ENCODE measurements around the gene MBP.
A peak's percentile ranks its signal among the peaks of the same experiment; 100 is the strongest.
"Not testable (repeated sequence)": the region's sequence is repeated elsewhere in the genome, so short reads cannot be mapped to it uniquely, and the experiment has no call there.

The MBP gene

GRCh38 chr18:76982038-76982437 lies 150.5 kb downstream of the MBP start:
- DNase-seq, result no peak

DNA sequence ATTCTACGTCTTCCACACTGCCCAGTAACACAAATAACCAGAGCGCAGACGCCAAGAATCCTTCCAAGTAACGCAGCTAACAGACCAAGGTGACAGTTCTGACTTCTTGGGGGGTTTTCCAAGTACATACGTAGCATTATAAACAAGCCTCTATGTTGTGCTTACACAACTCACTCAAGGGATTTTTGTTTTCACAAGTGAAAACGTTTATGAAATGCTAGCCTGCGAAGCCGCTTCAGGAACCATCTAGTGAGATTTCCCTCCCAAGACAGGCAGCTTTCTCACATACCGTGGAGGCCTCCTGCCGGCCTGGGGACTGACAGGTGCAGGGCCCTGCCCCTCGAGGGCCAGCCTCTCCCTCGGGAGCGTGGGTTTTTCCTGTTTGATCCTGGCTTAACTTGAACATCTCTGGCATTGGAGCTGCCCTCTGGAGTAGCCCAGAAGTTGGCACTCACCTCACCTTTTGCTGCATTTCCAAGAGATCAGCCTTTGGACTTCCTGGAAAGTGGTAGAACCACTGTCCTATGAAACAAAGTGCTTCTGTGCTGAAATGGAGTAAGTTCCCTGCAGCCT lies 151.1 kb downstream of the MBP start:
- peak in 2 of 3 experiments; percentile 14 to 23 for DNase-seq

DNA sequence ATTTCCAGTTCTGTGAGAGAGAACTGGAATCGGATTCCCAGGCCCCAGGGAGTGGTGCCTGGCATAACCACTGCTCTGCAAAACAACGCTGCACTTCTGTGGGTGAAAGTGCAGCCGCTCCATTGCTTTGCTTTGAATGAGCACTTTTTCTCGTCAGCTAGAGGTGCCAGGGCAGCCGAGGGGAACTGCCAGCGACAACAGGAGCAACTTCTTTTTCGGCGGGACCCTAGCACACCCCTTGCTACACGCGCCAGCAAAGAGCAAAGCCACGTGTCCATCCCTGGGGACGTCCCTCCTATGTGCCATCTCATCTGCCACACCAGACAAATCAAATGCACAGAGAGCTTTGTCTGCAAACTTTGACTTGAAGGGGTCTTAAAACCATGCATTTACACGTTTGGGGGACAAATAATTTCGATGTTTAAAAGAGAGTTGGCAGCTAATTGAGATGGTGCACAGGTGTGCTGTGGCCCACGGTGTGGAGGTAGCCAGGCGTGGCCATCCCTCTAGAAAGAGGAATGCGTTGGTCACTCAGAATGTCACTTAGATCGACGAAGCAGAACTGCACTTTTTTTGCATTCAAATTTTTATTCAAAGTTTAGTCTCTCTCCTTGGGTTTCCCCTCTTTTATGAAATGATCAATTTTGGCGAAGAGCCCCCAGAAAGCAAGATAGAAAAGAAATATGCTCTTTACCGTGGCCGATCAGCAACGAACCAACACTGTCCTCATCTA lies 151.8 kb downstream of the MBP start:
- no peak for DNase-seq

DNA sequence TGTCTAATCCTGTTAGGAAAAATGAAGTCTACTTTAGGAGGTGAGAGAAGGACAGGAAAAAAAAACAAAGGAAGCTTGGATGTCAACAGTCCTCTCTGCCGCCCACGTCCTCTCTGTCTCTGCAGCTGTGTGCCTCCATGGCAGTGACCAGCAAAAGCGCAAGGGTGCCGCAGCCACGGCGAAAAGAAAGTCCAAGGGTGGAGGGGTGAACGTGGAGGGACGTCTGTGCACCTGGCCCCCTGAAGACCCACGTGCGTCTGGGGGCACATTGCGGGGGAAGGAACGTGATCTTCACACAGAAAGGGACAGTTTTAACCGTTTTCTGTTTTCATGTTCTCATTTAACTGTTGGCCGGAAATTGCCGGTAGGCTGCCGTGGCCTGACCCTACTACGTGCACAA lies 152.7 kb downstream of the MBP start:
- DNase-seq, result no peak

GRCh38 chr18:76979111-76979751 lies 153.4 kb downstream of the MBP start:
- no peak for DNase-seq

- no peak for DNase-seq
Measured at GRCh38 chr18:76978616-76979015, 154.0 kb downstream of the MBP start.

DNA sequence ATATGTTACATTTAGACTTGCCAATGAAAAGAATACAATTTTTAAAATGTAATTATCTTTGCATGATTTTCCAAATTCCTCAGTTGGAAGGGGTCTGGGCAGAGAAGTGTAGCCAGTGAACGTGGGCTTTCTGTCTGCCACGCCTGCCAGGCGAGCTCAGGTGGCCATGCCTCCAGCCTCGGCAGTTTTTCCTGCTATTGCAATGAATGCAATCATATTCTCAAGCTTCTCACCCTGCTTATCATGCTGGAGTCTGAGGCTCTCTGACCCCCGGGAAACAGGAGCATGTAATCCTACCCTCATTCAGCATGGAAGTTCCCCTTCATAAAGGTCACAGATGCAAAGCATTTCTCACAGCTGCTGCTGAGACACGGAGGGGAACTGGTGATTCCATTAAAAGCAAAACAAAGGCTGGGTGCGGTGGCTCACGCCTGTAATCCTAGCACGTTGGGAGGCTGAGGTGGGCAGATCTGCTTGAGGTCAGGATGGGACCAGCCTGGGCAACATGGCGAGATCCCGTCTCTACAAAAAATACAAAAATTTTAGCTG lies 154.8 kb downstream of the MBP start:
- peak in 1 of 3 experiments; percentile 27 for DNase-seq

DNA sequence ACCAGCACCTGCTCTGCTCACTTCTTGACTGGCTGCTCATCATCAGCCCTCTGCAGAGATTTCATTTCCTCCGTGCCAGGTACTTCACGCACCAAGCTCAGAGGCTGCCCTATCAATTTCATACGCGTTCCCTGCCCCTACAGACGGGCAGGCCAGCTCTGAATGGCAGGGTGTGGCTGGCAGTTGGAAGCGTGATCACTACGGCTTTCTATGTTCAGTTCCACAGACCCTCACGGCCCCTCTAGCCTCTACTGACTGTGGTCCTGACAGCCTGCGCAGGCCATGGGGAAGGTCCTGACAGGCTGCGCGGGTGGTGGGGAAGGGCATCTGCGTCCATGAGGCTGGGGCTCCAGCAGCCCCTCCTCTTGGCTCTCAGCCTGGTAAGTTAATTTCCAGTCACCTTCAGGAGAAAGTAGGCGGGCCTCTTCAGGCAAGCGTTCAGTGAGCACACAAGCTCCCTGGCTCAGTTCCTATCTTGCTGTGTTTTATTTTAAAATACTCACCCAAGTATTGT lies 155.4 kb downstream of the MBP start:
- DNase-seq, result peak in 1 of 3 experiments; percentile 75

DNA sequence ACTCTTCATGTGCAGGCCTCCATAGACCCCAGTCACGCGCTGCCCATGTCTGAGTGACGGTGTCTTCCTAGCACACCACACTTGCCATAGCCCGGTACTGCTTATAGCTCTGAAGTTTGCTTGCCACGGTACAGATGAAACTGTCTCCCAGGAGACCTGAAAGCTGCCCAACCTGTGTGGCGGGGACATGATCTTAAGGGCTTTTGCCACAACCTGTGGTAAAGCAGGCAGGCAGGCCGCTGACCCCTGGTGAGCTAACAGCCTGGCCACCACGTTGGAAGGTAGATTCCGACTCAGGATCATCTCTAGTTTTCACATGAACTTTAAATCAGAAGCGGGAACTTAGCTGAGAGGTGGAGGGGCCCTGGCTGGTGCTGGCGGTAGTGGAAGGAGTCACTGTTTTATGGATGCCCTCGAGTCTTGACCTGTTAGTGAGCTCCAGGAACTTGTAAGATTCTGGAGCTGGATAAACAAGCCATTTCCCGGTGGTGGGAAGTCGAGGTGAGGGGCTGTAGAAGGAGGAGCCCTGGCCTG lies 156.9 kb downstream of the MBP start:
- DNase-seq, result no peak

DNA sequence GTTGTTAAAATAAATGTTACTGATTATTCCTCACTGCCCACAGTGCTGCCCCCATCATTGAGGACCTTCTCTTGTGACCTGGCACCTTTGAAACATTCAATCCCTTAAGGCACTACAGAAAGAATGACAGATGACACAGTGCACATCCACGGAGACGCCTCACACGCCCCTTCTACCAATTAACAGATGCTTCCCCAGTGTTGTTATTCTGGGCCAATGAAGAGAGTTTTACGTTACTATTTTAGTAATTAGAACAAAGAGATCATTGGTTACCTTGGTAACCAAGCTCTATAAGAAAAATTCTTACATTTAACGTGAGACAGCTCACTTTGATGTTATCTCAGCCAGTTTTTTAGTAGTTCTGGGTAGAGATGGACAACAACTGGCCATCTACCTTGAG lies 158.2 kb downstream of the MBP start:
- no peak for DNase-seq

DNA sequence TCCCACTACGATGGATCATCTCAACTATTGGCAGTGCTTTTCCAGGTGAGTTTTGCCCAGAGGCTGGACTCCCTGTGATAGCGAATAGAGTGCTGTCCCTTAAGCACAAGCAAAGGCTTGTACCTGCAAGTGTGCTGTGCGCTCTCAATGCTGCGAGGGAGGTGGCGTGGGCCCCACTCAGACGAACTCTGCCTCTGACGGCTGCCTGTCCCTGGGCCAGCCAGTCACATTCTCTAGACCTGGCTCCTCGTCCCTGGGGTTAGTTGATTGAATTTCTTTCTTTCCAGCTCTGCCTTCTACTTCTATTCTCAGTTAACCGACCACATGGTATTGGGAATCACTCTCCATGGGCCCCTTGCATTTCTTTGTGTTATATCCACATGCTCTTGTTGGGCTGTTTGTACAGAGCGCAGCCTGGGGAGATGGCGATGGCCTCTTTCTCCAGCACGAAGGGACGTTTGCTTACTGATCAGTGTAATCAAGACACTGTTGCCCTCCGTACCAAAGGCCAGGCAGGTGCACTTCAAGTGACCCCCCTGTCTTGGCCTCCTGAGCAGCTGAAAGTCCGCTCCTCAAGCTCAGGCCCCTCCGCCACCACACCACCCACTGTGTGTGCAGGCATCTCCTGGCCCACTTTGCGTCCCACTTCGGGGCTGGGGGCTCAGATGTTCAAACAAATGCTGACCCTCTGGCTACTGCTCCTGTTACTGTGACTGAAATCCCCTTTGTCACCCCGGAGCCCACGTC lies 158.9 kb downstream of the MBP start:
- DNase-seq, result no peak

- DNase-seq, result no peak
Measured at GRCh38 chr18:76972846-76973519, 159.6 kb downstream of the MBP start.

- no peak for DNase-seq
Measured at GRCh38 chr18:76972241-76972640, 160.3 kb downstream of the MBP start.

DNA sequence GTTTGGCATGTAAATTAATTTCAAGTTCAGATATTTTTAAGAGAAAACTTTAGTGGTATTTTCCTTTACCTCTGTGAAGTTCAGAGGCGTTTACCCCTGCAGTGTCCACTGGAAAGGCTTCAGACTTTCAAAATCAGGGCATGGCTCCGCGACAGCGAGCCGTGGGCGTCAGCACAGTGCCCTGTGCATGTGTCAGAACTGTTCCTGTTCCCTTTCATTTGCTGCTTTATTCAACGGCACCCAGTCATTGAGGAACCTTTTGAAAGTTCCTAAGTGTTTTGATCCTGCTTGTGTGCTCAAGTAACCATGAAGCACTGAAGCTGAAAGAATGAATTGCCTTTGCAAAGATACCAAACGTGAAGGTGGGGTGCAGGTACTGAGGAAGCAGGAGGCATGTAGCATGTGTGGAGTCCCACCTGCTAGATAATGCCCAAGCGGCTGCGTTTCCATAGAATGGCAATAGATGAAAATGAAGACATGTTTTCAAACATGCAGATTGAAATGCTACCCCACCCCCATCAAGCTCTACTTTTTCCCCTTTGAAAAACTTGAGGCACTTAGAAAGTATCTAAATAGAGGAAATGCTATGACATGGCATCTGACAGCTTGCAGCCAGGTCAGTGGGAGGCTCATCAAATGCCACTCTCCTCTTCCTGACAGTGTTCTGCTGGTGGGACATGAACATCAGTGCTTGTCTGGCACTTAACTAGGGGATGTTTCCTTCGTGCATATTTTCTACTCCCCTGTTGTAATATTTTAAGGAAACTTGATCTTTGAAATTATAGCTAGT lies 161.6 kb downstream of the MBP start:
- peak in 1 of 3 experiments; percentile 61 for DNase-seq

GRCh38 chr18:76967721-76968472 lies 164.7 kb downstream of the MBP start:
- no peak for DNase-seq

DNA sequence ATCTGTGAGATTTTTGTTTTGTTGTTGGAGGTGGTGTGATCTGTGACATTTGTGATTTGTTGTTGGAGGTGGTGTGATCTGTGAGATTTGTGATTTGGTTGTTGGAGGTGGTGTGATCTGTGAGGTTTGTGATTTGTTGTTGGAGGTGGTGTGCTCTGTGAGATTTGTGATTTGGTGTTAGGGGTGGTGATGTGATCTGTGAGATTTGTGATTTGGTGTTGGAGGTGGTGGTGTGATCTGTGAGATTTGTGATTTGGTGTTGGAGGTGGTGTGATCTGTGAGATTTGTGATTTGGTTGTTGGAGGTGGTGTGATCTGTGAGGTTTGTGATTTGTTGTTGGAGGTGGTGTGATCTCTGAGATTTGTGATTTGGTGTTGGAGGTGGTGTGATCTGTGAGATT lies 165.3 kb downstream of the MBP start:
- DNase-seq, result not testable (repeated sequence)

DNA sequence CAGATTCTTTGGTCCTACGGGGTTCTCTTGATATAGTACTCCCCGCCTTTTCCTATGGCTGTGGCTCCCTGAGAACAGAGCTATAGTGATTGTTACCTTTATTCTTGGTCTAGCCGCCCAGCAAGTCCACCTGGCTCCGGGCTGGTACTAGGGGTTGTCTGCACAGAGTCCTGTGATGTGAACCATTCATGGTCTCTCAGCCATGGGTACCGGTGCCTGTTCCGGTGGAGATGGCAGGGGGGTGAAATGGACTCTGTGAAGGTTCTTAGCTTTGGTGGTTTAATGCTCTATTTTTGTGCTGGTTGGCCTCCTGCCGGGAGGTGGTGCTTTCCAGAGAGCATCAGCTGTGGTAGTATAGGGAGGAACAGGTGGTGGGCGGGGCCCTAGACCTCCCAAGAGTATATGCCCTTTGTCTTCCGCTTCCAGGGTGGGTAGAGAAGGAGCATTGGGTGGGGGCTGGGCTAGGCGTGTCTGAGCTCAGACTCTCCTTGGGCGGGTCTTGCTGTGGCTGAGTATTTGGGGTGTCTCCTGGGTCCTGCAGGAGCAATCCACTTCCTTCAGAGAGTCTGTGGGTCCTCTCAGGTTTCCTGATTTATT lies 166.9 kb downstream of the MBP start:
- DNase-seq, result peak in 1 of 3 experiments; percentile 19

GRCh38 chr18:76963936-76964335 lies 168.6 kb downstream of the MBP start:
- DNase-seq, result no peak

DNA sequence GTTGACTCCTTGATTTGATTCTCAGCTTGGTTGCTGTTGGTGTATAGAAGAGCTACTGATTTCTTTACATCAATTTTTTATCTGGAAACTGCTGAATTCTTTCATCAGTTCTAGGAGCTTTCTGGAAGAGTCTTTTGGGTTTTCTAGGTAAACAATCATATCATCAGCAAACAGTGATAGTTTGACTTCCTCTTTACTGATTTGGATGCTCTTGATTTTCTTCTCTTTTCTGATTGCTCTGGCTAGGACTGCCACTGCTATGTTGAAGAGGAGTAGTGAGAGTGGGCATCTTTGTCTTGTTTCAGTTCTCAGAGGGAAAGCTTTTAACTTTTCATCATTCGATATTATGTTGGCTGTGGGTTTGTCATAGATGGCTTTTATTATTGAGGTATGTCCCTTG lies 169.7 kb downstream of the MBP start:
- DNase-seq, result no peak

- DNase-seq, result peak in 1 of 3 experiments; percentile 40
Measured at GRCh38 chr18:76960528-76961035, 172.0 kb downstream of the MBP start.

All from NCI-H1417 (cell line).